ENCODE results near the gene RPA1.
"Not testable (repeated sequence)": the region's sequence is repeated elsewhere in the genome, so short reads cannot be mapped to it uniquely, and the experiment has no call there.

The RPA1 gene

DNA sequence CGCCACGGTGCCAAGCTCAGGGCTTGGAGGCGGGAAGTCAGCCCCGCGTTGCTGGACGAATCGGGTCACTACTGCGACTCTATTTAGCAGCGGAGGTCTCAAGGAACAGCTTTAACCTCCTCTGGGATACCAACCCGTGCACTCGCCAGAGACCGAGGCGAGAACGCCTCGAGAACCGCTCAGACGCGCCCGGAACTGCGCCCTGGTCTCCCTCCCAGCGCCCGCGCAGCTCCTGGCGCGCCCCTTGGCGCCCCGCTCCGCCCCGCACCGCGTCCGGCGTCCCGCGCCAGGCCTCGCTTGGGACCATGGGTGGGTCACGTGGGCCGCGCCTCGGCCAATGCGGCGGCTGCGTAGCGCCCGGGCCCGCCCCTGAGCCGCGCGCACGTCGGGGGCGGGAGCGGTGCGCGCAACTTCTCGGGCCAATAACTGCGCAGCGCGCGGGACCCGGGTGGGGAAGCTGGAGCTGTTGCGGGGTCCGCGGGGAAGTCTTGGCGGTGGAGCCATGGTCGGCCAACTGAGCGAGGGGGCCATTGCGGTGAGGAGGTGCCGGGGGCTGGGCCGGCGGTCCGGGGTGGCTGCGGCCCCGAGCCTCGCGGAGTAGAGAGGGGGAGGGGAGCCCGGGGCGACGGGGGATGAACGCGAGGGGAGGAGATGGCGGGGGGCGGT, at the start of gene RPA1, which contains the start of gene SMYD4:
TSS of gene RPA1 (plus strand) at position 414 of the 666 bp plus-strand sequence. CDS start at position 503, 89 bp downstream.
TSS of gene SMYD4 (minus strand) at position 311 of the 666 bp plus-strand sequence. CDS start 1,908 bp downstream, outside the sequence.
- peak; percentile 40 for DNase-seq (ENCODE audit: low read depth)

GRCh38 chr17:1782171-1782567, 47.6 kb upstream of the RPA1 start:
- no peak for DNase-seq (ENCODE audit: low read depth)

GRCh38 chr17:1783271-1783670, 46.5 kb upstream of the RPA1 start:
- DNase-seq (ENCODE audit: low read depth), result no peak

DNA sequence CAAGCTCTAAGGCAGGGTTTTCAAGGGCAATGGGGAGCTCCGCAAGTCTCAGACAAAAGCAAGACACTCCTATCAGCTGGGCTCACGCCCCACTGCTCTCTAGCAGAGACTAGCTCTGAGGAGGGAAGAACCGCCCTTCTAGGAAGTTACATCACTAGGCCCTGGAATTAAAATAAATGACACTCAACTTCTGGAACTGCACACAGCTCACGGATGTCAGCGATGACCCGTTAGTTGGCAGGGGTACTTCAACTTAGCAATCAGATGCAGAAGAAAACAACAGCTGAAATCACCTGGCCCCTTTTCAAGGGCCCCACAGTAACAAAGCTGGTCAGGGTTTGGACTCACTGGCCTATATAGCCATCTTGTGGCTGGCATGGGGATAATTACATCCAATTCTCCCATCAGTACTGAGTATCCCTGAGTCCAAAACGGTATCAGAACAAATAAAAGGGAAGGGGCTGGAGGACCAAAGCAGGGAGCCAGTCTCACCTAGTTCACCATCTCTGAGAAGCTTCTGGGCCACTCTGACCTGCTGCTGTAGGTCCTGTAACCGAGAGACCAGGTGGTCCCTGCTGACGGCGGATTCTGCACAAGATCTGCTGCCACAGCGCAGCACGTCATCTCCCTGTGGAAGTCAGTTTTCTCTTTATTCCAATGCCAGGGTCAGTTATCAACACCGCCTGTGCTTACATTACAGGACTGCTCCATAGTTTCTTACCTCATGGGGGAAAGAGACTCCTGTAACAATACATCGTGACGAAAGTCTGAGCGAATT, 45.8 kb upstream of the RPA1 start:
- no peak for DNase-seq (ENCODE audit: low read depth)

DNA sequence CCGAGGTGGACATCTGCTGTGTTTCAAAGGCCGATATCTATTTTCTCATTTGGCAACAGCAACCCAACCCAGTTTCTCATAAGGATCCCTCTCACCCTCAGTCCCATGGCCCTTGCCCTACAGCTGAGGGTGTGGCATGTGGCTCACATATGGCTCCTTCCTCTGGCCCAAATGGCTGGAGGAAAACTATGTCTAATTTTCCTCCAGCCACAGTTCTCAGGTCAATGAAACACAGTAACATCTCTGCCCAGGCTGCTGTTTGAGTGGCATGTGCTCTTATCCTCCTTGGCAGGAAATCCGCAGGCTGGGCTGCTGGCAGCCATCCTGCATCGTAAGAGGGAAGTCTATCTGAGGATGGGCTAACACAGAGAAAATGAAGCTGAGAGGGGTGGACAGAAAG, 43.9 kb upstream of the RPA1 start:
- DNase-seq (ENCODE audit: low read depth), result no peak

- no peak for DNase-seq (ENCODE audit: low read depth)
Observed at GRCh38 chr17:1786708-1787107, 43.1 kb upstream of the RPA1 start.

DNA sequence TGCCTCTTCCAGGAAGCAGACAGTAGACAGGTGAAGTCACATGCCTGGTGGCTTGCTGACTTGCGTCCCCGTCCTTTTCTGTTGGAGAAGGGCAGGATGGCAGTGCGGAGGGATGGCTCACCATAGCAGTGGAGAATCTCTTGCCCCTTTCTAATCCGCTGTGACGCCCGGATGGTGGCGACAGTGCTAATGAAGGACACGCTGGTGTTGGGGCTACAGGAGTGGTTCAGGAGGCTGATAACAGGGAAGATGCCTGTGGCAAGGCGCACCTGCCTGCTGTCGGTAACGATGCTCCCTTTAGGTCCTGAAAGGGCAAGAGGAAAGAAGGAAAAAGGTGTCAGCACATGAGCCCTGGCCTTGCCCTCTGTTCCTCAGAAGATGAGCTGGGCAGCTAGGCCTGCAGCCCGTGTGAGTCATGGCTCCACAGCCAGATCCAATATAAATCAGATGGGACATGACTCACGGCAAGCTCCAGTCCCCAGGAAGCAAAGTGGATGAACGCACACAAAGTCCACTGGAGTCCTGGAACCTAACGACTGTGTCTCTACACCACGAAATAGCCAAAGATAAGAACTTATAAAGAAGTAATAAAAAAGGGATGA, 42.4 kb upstream of the RPA1 start:
- DNase-seq (ENCODE audit: low read depth), result peak; percentile 89

- no peak for DNase-seq (ENCODE audit: low read depth)
Observed at GRCh38 chr17:1789936-1790335, 39.9 kb upstream of the RPA1 start.

DNA sequence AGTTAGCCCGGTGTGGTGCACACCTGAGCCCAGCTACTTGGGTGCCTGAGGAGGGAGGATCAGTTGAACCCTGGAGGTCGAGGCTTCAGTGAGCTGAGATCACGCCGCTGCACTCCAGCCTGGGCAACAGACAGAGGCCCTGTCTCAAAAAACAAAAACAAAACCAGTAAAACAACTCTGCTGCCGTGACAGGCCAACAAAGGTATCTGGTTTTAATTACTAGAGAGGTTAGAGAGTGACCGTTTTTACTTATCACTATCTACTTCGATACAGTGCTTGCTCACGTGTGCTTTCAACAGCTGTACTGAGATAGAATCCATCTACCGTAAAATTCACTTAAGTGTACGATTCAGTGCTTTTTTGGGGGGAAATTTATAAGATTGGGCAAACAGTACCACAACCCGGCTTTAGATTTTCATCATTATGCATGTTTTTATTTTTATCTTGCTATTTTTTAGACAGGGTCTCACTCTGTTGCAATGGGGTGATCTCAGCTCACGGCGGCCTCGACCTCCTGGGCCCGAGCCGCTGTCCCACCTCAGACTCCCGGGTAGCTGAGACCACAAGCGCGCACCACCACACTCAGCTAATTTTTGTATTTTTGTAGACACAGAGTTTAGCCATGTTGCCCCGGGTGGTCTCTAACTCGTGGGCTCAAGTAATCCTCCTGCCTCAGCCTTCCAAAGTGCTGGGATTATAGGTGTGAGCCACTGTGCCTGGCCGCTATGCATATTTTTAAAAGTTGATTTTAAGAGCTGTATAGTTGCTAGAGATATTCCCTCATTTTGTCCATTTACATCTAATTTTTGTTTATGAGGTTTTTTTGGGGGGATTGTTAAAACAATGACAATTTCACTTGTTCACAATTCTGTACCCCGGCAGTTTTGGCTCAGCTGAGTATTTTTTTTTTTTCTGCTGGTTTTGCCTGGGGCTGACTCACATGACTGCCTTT, 37.0 kb upstream of the RPA1 start:
- no peak for DNase-seq (ENCODE audit: low read depth)

DNA sequence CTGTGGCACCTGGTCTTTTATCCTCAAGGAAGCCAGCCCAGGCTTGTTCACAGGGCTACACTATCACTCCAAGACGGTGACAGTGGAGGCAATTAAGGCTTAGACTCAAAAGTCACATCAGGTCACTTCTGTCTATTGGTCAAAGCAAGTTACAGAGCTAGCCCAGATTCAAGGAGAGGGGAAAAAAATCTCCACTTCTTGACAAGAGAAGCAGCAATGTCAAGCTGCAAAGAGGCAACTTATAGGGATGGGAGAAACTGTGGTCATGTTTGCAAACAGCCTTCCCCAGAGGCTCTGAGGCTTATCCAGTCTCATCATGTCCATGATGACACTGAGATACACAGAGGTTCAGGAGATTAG, 36.4 kb upstream of the RPA1 start:
- DNase-seq (ENCODE audit: low read depth), result no peak

- no peak for DNase-seq (ENCODE audit: low read depth)
Observed at GRCh38 chr17:1796800-1797199, 33.0 kb upstream of the RPA1 start.

DNA sequence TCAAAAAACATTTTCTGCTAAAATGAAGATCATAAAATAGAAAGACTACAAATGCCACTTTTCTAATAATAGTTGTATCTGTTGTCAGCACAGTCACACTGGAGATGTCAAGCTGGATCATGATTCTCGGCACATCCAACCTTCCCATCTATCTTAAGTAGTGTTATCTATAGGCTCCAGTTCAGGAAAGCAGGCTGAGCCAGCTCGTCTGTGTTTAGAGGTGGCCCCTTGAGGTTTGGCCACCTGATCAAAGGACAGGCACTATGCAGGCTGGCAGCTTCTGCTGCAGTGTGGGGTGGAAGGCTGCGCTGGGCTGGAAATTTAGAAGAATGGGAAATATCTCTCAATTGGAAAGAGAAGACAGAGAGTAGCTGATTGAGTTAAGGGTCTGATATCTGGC, 32.5 kb upstream of the RPA1 start:
- DNase-seq (ENCODE audit: low read depth), result no peak

GRCh38 chr17:1797846-1798245, 32.0 kb upstream of the RPA1 start:
- DNase-seq (ENCODE audit: low read depth), result not testable (repeated sequence)

GRCh38 chr17:1800240-1800639, 29.6 kb upstream of the RPA1 start:
- DNase-seq (ENCODE audit: low read depth), result no peak

DNA sequence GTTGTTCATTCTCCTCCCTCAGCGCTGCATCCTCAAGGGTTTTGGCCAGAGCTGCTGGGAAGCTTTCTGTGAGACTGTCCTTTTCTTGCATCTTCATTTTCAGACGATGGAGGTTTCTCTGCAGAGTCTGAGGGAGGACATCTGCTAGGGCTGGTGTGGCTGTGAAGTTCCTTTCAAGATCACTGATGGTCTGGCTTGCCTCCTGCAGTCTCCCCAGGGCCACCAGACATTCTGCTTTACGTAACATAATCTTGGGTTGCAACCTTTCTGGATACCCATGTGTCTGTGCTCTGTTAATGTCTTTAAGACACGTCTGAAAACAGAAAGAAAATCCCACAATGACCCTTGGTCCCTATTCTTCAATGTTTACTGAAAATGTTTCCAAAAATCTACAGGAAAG, 29.1 kb upstream of the RPA1 start:
- DNase-seq (ENCODE audit: low read depth), result no peak

GRCh38 chr17:1802429-1802828, 27.4 kb upstream of the RPA1 start:
- DNase-seq (ENCODE audit: low read depth), result no peak

GRCh38 chr17:1803280-1803679, 26.5 kb upstream of the RPA1 start:
- DNase-seq (ENCODE audit: low read depth), result no peak

DNA sequence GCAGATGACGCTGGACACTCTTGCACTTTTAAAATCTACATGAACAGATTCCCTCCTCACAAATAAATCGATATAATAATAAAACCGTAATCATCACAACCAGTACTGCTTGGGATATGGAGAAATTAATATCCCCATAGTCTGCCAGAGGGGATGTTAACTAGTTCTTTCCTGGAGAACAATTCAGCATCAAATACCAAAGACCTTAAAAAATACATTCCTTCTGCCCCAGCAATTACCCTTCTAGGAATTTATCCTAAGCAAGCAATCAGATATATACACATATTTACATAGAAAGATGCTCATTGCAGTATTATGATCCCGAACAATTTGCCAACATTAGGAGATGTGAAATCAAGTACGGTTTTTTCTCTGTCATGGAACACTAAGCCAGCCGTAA, 21.9 kb upstream of the RPA1 start:
- no peak for DNase-seq (ENCODE audit: low read depth)

DNA sequence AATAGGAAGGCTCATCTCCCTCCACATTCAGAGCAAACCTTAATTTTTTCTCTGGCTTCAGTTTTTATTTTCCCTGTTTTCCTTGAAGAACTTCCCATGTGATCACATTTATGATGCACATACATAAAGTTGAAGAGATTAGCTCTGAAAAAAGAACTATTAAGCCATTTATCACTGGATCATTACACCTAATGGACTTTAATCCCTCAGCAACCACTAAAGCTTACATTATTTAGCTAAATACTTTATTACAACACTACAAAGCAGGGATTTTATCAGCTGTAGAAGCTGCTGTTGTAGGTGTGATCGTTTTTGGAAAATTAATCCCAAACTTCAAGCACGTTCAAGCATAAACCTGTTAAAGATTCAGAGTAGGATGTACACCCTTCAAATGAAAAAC, 21.2 kb upstream of the RPA1 start:
- DNase-seq (ENCODE audit: low read depth), result no peak

DNA sequence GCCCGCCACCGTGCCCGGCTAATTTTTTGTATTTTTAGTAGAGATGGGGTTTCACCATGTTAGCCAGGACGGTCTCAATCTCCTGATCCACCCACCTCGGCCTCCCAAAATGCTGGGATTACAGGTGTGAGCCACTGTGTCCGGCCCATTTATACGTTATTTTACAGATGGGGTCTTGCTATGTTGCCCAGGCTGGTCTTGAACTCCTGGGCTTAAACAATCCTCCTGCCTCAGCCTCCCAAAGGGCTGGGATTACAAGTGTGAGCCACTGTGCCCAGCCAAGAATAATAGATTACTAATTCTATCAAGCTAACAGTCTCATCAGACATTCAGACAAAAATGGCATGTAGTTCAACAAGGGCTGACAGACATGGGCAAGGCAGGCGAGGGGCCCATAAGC, 20.0 kb upstream of the RPA1 start:
- not testable (repeated sequence) for DNase-seq (ENCODE audit: low read depth)

- DNase-seq (ENCODE audit: low read depth), result no peak
Observed at GRCh38 chr17:1810450-1811103, 19.2 kb upstream of the RPA1 start.

GRCh38 chr17:1813088-1813487, 16.7 kb upstream of the RPA1 start:
- DNase-seq (ENCODE audit: low read depth), result no peak
